IMR-90 (cell line): ENCODE measurements around the gene PCYT1B. TPM values are rescaled to one million over a fixed set of nuclear protein-coding genes. Genes with fewer than 3 reads are reported as not detected.

ENCODE experiments used
- ATAC-seq: fragments of 200-7000 bp; cut with Tn5 transposase; 2 replicates; pipeline ENCODE4 v1.9.1; 2020; ENCODE audit warnings: low read depth, mild to moderate bottlenecking, moderate library complexity
- BruUV-seq: library from RNA; stranded (reverse); fragments of 400-500 nt; replicated peaks from 2 replicates; lab custom pipeline; 2021; lab: Mats Ljungman, UMichigan
- CTCF ChIA-PET: fragments of 300-600 bp; formaldehyde crosslinking; extraction: SDS; loops from one replicate; lab custom pipeline; 2021; ENCODE audit warnings: antibody characterized with exemption; lab: Yijun Ruan, JAX
- POLR2A ChIA-PET: fragments of 300-600 bp; sonication (Branson Sonifier 250); formaldehyde crosslinking; loops from one replicate; lab custom pipeline; 2022; ENCODE audit warnings: antibody characterized with exemption; ENCODE audit not compliant: unreplicated experiment; lab: Charles Lee
- DNase-seq: peaks from one replicate; pipeline ENCODE4 v3.0.0; 2013
- H2AFZ ChIP-seq: replicated peaks from 2 replicates; pipeline ENCODE3; 2013; ENCODE audit warnings: low read length, mild to moderate bottlenecking; ENCODE audit not compliant: poor library complexity
- H2AK5ac ChIP-seq: 2 replicates; pipeline ENCODE4 v1.6.1; 2013; ENCODE audit warnings: low read depth, low read length, inconsistent platforms
- H2AK9ac ChIP-seq: replicated peaks from 2 replicates; pipeline ENCODE3; 2013; ENCODE audit warnings: mild to moderate bottlenecking, low read depth, low read length, moderate library complexity; ENCODE audit not compliant: poor library complexity
- H2BK120ac ChIP-seq: 2 replicates; pipeline ENCODE4 v1.6.1; 2013; ENCODE audit warnings: low read depth, low read length, inconsistent platforms
- H2BK15ac ChIP-seq: 3 replicates; pipeline ENCODE4 v1.6.1; 2013; ENCODE audit warnings: low read depth, low read length, inconsistent platforms
- H2BK20ac ChIP-seq: 2 replicates; pipeline ENCODE4 v1.6.1; 2013; ENCODE audit warnings: low read depth, mild to moderate bottlenecking, inconsistent platforms, low read length, moderate library complexity
- H2BK5ac ChIP-seq: 2 replicates; pipeline ENCODE4 v1.6.1; 2013; ENCODE audit warnings: mild to moderate bottlenecking, low read depth, low read length, inconsistent platforms; ENCODE audit not compliant: poor library complexity, severe bottlenecking
- H3K14ac ChIP-seq: replicated peaks from 2 replicates; pipeline ENCODE4 v1.6.1; 2013; ENCODE audit warnings: low read depth, low read length, inconsistent platforms
- H3K18ac ChIP-seq: 2 replicates; pipeline ENCODE4 v1.6.1; 2013; ENCODE audit warnings: low read depth, low read length, control low read depth
- H3K23ac ChIP-seq: 2 replicates; pipeline ENCODE4 v1.6.1; 2013; ENCODE audit warnings: low read depth, low read length, inconsistent platforms
- H3K27ac ChIP-seq: 2 replicates; pipeline ENCODE4 v1.5.1; 2013; ENCODE audit warnings: mild to moderate bottlenecking, control low read depth, low read length; ENCODE audit not compliant: insufficient read depth
- H3K27me3 ChIP-seq: 2 replicates; pipeline ENCODE4 v1.6.1; 2013; ENCODE audit warnings: low read length; ENCODE audit not compliant: control insufficient read depth, insufficient read depth
- H3K36me3 ChIP-seq: 2 replicates; pipeline ENCODE4 v1.6.1; 2013; ENCODE audit warnings: low read length, mixed read lengths; ENCODE audit not compliant: control insufficient read depth, insufficient read depth
- H3K4ac ChIP-seq: 2 replicates; pipeline ENCODE4 v1.6.1; 2013; ENCODE audit warnings: low read depth, low read length, inconsistent platforms
- H3K4me1 ChIP-seq: 2 replicates; pipeline ENCODE4 v1.6.1; 2013; ENCODE audit warnings: low read length, mixed read lengths; ENCODE audit not compliant: control insufficient read depth, insufficient read depth
- H3K4me2 ChIP-seq: 2 replicates; pipeline ENCODE4 v1.6.1; 2013; ENCODE audit warnings: low read depth, mild to moderate bottlenecking, control low read depth, low read length, moderate library complexity
- H3K4me3 ChIP-seq: 2 replicates; pipeline ENCODE4 v1.5.1; 2013; ENCODE audit warnings: low read depth, mild to moderate bottlenecking, control low read depth, low read length, moderate library complexity; ENCODE audit not compliant: insufficient read depth
- H3K56ac ChIP-seq: 2 replicates; pipeline ENCODE4 v1.6.1; 2013; ENCODE audit warnings: low read length, inconsistent platforms; ENCODE audit not compliant: insufficient read depth; ENCODE audit errors: extremely low read depth
- H3K79me1 ChIP-seq, 2 experiments: 2 replicates each; pipeline ENCODE4 v1.6.1; 2013; ENCODE audit warnings: low read length in 2 of 2, inconsistent platforms in 1 of 2, low read depth in 1 of 2
- H3K9ac ChIP-seq: 2 replicates; pipeline ENCODE4 v1.6.1; 2013; ENCODE audit warnings: low read depth, low read length, control low read depth
- H3K9me1 ChIP-seq: 2 replicates; pipeline ENCODE4 v1.6.1; 2013; ENCODE audit warnings: low read length, inconsistent platforms; ENCODE audit not compliant: insufficient read depth
- H3K9me3 ChIP-seq: 2 replicates; pipeline ENCODE4 v1.6.1; 2013; ENCODE audit warnings: low read length; ENCODE audit not compliant: control insufficient read depth, insufficient read depth
- H4K20me1 ChIP-seq: 2 replicates; pipeline ENCODE4 v1.6.1; 2013; ENCODE audit warnings: low read length, inconsistent platforms; ENCODE audit not compliant: insufficient read depth
- H4K5ac ChIP-seq: 2 replicates; pipeline ENCODE4 v1.6.1; 2013; ENCODE audit warnings: mild to moderate bottlenecking, low read depth, low read length, control low read depth
- H4K8ac ChIP-seq, 2 experiments: 2 replicates each; pipeline ENCODE4 v1.6.1; 2013; ENCODE audit warnings: low read depth in 2 of 2, low read length in 2 of 2, control low read depth in 1 of 2, inconsistent platforms in 1 of 2
- H4K91ac ChIP-seq: 2 replicates; pipeline ENCODE4 v1.6.1; 2013; ENCODE audit warnings: low read depth, low read length, inconsistent platforms; ENCODE audit not compliant: insufficient read depth
- BHLHE40 ChIP-seq: fragments of 150-350 bp; IDR thresholded peaks from 2 replicates; pipeline ENCODE4 v1.6.1; 2016; ENCODE audit warnings: mild to moderate bottlenecking, low read depth, low read length
- CEBPB ChIP-seq: IDR thresholded peaks from 2 replicates; pipeline ENCODE4 v1.6.1; 2012; ENCODE audit warnings: low read depth, low read length, improper control_type of control experiment
- CHD1 ChIP-seq: IDR thresholded peaks from 2 replicates; pipeline ENCODE4 v1.6.1; 2012; ENCODE audit warnings: low read depth, low read length, improper control_type of control experiment
- CTCF ChIP-seq: conservative IDR thresholded peaks from 2 replicates; pipeline ENCODE4 v1.5.1; 2012; ENCODE audit warnings: mild to moderate bottlenecking, low read depth, low read length, improper control_type of control experiment
- FOS ChIP-seq: fragments of 150-350 bp; IDR thresholded peaks from 2 replicates; pipeline ENCODE4 v1.6.1; 2016; ENCODE audit warnings: low read depth, low read length
- MAFK ChIP-seq: IDR thresholded peaks from 2 replicates; pipeline ENCODE4 v1.6.1; 2012; ENCODE audit warnings: low read depth, low read length, improper control_type of control experiment
- MAZ ChIP-seq: IDR thresholded peaks from 2 replicates; pipeline ENCODE4 v1.6.1; 2012; ENCODE audit warnings: low read depth, mild to moderate bottlenecking, low read length, improper control_type of control experiment, moderate library complexity, borderline replicate concordance
- MXI1 ChIP-seq: IDR thresholded peaks from 2 replicates; pipeline ENCODE4 v1.6.1; 2012; ENCODE audit warnings: low read depth, mild to moderate bottlenecking, low read length, moderate library complexity, borderline replicate concordance
- NFE2L2 ChIP-seq: fragments of 150-350 bp; IDR thresholded peaks from 2 replicates; pipeline ENCODE4 v1.6.1; 2016; ENCODE audit warnings: low read depth, mild to moderate bottlenecking, low read length
- POLR2A ChIP-seq: IDR thresholded peaks from 2 replicates; pipeline ENCODE4 v1.6.1; 2012; ENCODE audit warnings: mild to moderate bottlenecking, low read depth, low read length
- RAD21 ChIP-seq: IDR thresholded peaks from 2 replicates; pipeline ENCODE4 v1.6.1; 2012; ENCODE audit warnings: low read length, improper control_type of control experiment
- RCOR1 ChIP-seq: IDR thresholded peaks from 2 replicates; pipeline ENCODE4 v1.6.1; 2012; ENCODE audit warnings: mild to moderate bottlenecking, low read length, improper control_type of control experiment; ENCODE audit not compliant: insufficient replicate concordance
- RFX5 ChIP-seq: IDR thresholded peaks from 2 replicates; pipeline ENCODE4 v1.8.0; 2012; ENCODE audit warnings: low read depth, mild to moderate bottlenecking, low read length, moderate library complexity
- SMC3 ChIP-seq: fragments of 150-350 bp; IDR thresholded peaks from 2 replicates; pipeline ENCODE4 v1.6.1; 2016; ENCODE audit warnings: low read depth, mild to moderate bottlenecking, antibody characterized with exemption, low read length, moderate library complexity
- USF2 ChIP-seq: fragments of 150-350 bp; IDR thresholded peaks from 2 replicates; pipeline ENCODE4 v1.6.1; 2017; ENCODE audit warnings: mild to moderate bottlenecking, antibody characterized with exemption, low read length, low read depth
- WGBS, 2 experiments: methylation state at CpG; one replicate each; pipeline versions ENCODE4 v1.1.5 to v1.1.7; 2013; ENCODE audit warnings: missing lambda C conversion rate in 2 of 2; ENCODE audit not compliant: insufficient read length in 1 of 2; ENCODE audit errors: extremely low coverage in 2 of 2; 5-methylcytosine and 5-hydroxymethylcytosine counted together
- dilution Hi-C: fragments of 300-500 bp; cut with HindIII; formaldehyde crosslinking; loops from one replicate; pipeline ENCODE4 v1.14.3; 2018; ENCODE audit warnings: low sequenced_read_pairs; ENCODE audit not compliant: unreplicated experiment
- in situ Hi-C: fragments of 300-500 bp; cut with MboI; formaldehyde crosslinking; loops from 3 replicates; pipeline ENCODE4 v1.14.3; 2019; ENCODE audit warnings: low sequenced_read_pairs, inconsistent platforms, mixed read lengths
- intact Hi-C: fragments of 100-400 bp; cut with micrococcal nuclease; formaldehyde crosslinking; loops from 2 replicates; pipeline ENCODE4 v1.10.0; 2022
- polyA plus RNA-seq, 3 experiments: library from polyadenylated mRNA; depleted of rRNA; stranded (reverse); fragments of >200 nt; gene quantifications; 2 replicates each; pipeline ENCODE4 v1.2.3, GENCODE V29; 2012; ENCODE audit warnings: low replicate concordance in 1 of 3
- total RNA-seq: library from RNA; depleted of rRNA; stranded (reverse); fragments of >200 nt; gene quantifications from 2 replicates; pipeline ENCODE4 v1.2.3, GENCODE V29; 2012
- TF ChIP-seq, protein P1 (sequence below): fragments of 150-350 bp; IDR thresholded peaks from 2 replicates; pipeline ENCODE4 v1.6.1; 2016; ENCODE audit warnings: low read depth, mild to moderate bottlenecking, low read length, moderate library complexity, borderline replicate concordance

The PCYT1B gene
- total and polyA plus RNA-seq, 2 of the 4 experiments (the other 2 are of a cell fraction), result under 0.01 to 0.09 TPM

- Histone ChIP-seq H3K9ac (no peak overlapping the region), H3K4ac (no peak overlapping the region), H4K8ac (no peak overlapping the region), H2AK9ac (no peak overlapping the region), H2BK5ac (no peak overlapping the region), H3K27me3 (no peaks in the 10 kb centered on the region), H3K36me3 (no peaks in the 10 kb centered on the region), H3K79me1 (0 out of 4 replicates have a peak, but pooled peaks cover 0 to 4% of the 10 kb centered on the region in 2 experiments), H3K4me1 (no peaks in the 10 kb centered on the region), H2AFZ (no peak overlapping the region), H3K4me3 (no peak overlapping the region), H4K5ac (no peak overlapping the region), H2BK120ac (no peak overlapping the region), H3K14ac (no peak overlapping the region), H3K23ac (no peak overlapping the region), H4K91ac (no peak overlapping the region), H3K9me3 (no peaks in the 10 kb centered on the region), H4K20me1 (no peaks in the 10 kb centered on the region; the same call in 1 of the 2 replicates), H3K27ac (no peak overlapping the region), H2BK15ac (no peak overlapping the region), H2BK20ac (no peak overlapping the region), H3K18ac (no peak overlapping the region), H3K56ac (no peak overlapping the region), H3K4me2 (no peak overlapping the region), H3K9me1 (no peaks in the 10 kb centered on the region), H2AK5ac (no peak overlapping the region)
- POLR2A ChIA-PET, result no interaction called here
- no peak for ATAC-seq
- dilution Hi-C loops (no loop called here), intact Hi-C loops (loop anchor here (5.0 kb wide), 1 partner anchor 295 kb away; no protein-coding TSS in a partner anchor), in situ Hi-C loops (no loop called here)
- no peak for DNase-seq
- CTCF ChIA-PET, result interaction anchor here (0.6 kb wide), 1 partner anchor 39 kb away, joined by 3 read pairs; no protein-coding TSS in a partner anchor
- WGBS, 2 experiments, result no CpG with 5 or more reads among the region's 4 CpGs
- no TSS peak for BruUV-seq
- TF ChIP-seq CHD1, result no peak
- no peak for TF ChIP-seq SMC3
- TF ChIP-seq RAD21, result no peak
- TF ChIP-seq NFE2L2, result no peak
- TF ChIP-seq MAZ, result no peak
- TF ChIP-seq MAFK, result no peak
- no peak for TF ChIP-seq CEBPB
- no peak for TF ChIP-seq POLR2A
- TF ChIP-seq FOS, result no peak
- no peak for TF ChIP-seq USF2
- no peak for TF ChIP-seq RFX5
- no peak for TF ChIP-seq MXI1
- TF ChIP-seq, protein P1, sequence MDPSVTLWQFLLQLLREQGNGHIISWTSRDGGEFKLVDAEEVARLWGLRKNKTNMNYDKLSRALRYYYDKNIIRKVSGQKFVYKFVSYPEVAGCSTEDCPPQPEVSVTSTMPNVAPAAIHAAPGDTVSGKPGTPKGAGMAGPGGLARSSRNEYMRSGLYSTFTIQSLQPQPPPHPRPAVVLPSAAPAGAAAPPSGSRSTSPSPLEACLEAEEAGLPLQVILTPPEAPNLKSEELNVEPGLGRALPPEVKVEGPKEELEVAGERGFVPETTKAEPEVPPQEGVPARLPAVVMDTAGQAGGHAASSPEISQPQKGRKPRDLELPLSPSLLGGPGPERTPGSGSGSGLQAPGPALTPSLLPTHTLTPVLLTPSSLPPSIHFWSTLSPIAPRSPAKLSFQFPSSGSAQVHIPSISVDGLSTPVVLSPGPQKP, result no peak
- no peak for TF ChIP-seq CTCF
- TF ChIP-seq BHLHE40, result no peak
- no peak for TF ChIP-seq RCOR1
These were observed 45.2 kb upstream of the PCYT1B start for GRCh38 chrX:24692305-24692704.
